B cell (primary cell): ENCODE measurements around the gene DPP4. TPM values are rescaled to one million over a fixed set of nuclear protein-coding genes. Genes with fewer than 3 reads are reported as not detected.

Source experiments
- ATAC-seq: fragments of 200-7000 bp; cut with Tn5 transposase; one replicate; pipeline ENCODE4 v1.10.0; 2021; ENCODE audit warnings: low read depth, mild to moderate bottlenecking, moderate number of reproducible peaks, moderate library complexity
- CTCF ChIA-PET: fragments of 350-600 bp; sonication (Branson Sonifier 250); formaldehyde crosslinking; loops from one replicate; lab custom pipeline; 2021; ENCODE audit warnings: antibody characterized with exemption, inconsistent platforms; lab: Charles Lee
- POLR2A ChIA-PET: fragments of 350-600 bp; sonication (Branson Sonifier 250); formaldehyde crosslinking; loops from one replicate; lab custom pipeline; 2021; ENCODE audit warnings: antibody characterized with exemption; lab: Charles Lee
- DNase-seq: peaks from one replicate; pipeline ENCODE4 v3.0.0; 2013
- H2AFZ ChIP-seq: 2 replicates; pipeline ENCODE4 v1.6.1; 2012; ENCODE audit warnings: mild to moderate bottlenecking, low read depth, low read length; ENCODE audit not compliant: insufficient read depth, poor library complexity, severe bottlenecking
- H3K27ac ChIP-seq, 2 donors: 1 replicate in 1 of 2; 2 replicates in 1 of 2; pipeline ENCODE4 v1.5.1; 2012 to 2013; ENCODE audit warnings: low read length in 2 of 2, mild to moderate bottlenecking in 2 of 2, moderate library complexity in 1 of 2
- H3K27me3 ChIP-seq, 4 experiments: fragments of 200-600 bp in 1 of 4; sonication (generic) in 1 of 4; replicated peaks in 1 of 4; 1 replicate in 2 of 4; 2 replicates in 2 of 4; pipeline versions ENCODE4 v1.6.1 to v1.7.0; 2013 to 2016; ENCODE audit warnings: low read length in 3 of 4, mild to moderate bottlenecking in 2 of 4, mixed read lengths in 1 of 4, moderate library complexity in 1 of 4; ENCODE audit not compliant: insufficient read depth in 4 of 4, control insufficient read depth in 3 of 4; ENCODE audit errors: control extremely low read depth in 1 of 4
- H3K36me3 ChIP-seq, 2 experiments: replicated peaks in 1 of 2; 1 replicate in 1 of 2; 2 replicates in 1 of 2; pipeline versions ENCODE4 v1.6.1 to v1.7.1; 2013; ENCODE audit warnings: low read length in 1 of 2; ENCODE audit not compliant: insufficient read depth in 2 of 2, control insufficient read depth in 1 of 2; ENCODE audit errors: control extremely low read depth in 1 of 2, extremely low read depth in 1 of 2
- H3K4me1 ChIP-seq, 2 donors: fragments of 200-600 bp in 1 of 2; sonication (generic) in 1 of 2; 1 replicate in 1 of 2; 2 replicates in 1 of 2; pipeline versions ENCODE4 v1.5.1 to v1.6.1; 2013 to 2017; ENCODE audit warnings: low read length in 2 of 2; ENCODE audit not compliant: control insufficient read depth in 2 of 2, insufficient read depth in 2 of 2
- H3K4me2 ChIP-seq: replicated peaks from 2 replicates; pipeline ENCODE3; 2012; ENCODE audit warnings: mild to moderate bottlenecking, low read depth, low read length; ENCODE audit not compliant: poor library complexity, severe bottlenecking
- H3K4me3 ChIP-seq, 5 experiments: fragments of 200-600 bp in 1 of 5; sonication (generic) in 1 of 5; 1 replicate in 3 of 5; 2 replicates in 2 of 5; pipeline versions ENCODE4 v1.5.1 to v1.7.0; 2011 to 2016; ENCODE audit warnings: low read length in 4 of 5, mild to moderate bottlenecking in 4 of 5, low read depth in 2 of 5, control low read depth in 1 of 5, moderate library complexity in 1 of 5; ENCODE audit not compliant: insufficient read depth in 1 of 5; ENCODE audit errors: control extremely low read depth in 1 of 5, extremely low read depth in 1 of 5
- H3K79me2 ChIP-seq: fragments of 200-600 bp; sonication (generic); one replicate; pipeline ENCODE4 v1.6.0; 2016; ENCODE audit warnings: low read length; ENCODE audit not compliant: control insufficient read depth, insufficient read depth
- H3K9ac ChIP-seq: fragments of 200-600 bp; sonication (generic); 2 replicates; pipeline ENCODE4 v1.6.1; 2017; ENCODE audit warnings: mild to moderate bottlenecking, low read length, moderate library complexity
- H3K9me3 ChIP-seq, 3 donors: one replicate each; pipeline versions ENCODE4 v1.6.1 to v1.7.1; 2013; ENCODE audit warnings: low read length in 2 of 3; ENCODE audit not compliant: control insufficient read depth in 2 of 3, insufficient read depth in 1 of 3; ENCODE audit errors: control extremely low read depth in 1 of 3
- H4K20me1 ChIP-seq: 2 replicates; pipeline ENCODE4 v1.6.0; 2012; ENCODE audit warnings: mild to moderate bottlenecking, low read length; ENCODE audit not compliant: insufficient read depth, control insufficient read depth, poor library complexity, severe bottlenecking
- H3K27ac Mint-ChIP-seq: one replicate; pipeline ENCODE4 v1.8.0; 2021; ENCODE audit warnings: mixed read lengths
- H3K27me3 Mint-ChIP-seq: one replicate; pipeline ENCODE4 v1.8.0; 2021; ENCODE audit warnings: mixed read lengths
- H3K4me1 Mint-ChIP-seq: one replicate; pipeline ENCODE4 v1.8.0; 2021; ENCODE audit warnings: mixed read lengths
- H3K4me3 Mint-ChIP-seq: one replicate; pipeline ENCODE4 v1.8.0; 2021; ENCODE audit warnings: mixed read lengths
- H3K9me3 Mint-ChIP-seq: one replicate; pipeline ENCODE4 v1.8.0; 2022; ENCODE audit warnings: mixed read lengths; ENCODE audit not compliant: insufficient read depth
- EZH2 ChIP-seq: IDR thresholded peaks from 2 replicates; pipeline ENCODE4 v1.6.1; 2012; ENCODE audit warnings: borderline replicate concordance, low read depth, mild to moderate bottlenecking, moderate library complexity, low read length; ENCODE audit not compliant: insufficient read depth, poor library complexity, severe bottlenecking
- WGBS: methylation state at CpG from one replicate; pipeline ENCODE4 v1.1.5; 2013; ENCODE audit warnings: missing lambda C conversion rate; ENCODE audit not compliant: insufficient coverage; 5-methylcytosine and 5-hydroxymethylcytosine counted together
- intact Hi-C: fragments of 100-400 bp; cut with micrococcal nuclease; formaldehyde crosslinking; loops from one replicate; pipeline ENCODE4 v1.10.0; 2022
- polyA plus RNA-seq: library from polyadenylated mRNA; depleted of rRNA; stranded (reverse); fragments of >200 nt; gene quantifications from 2 replicates; pipeline ENCODE4 v1.2.3, GENCODE V29; 2012
- total RNA-seq, 2 donors: library from RNA; stranded (reverse); fragments of 120-200 nt in 1 of 2; gene quantifications; 1 replicate in 1 of 2; 2 replicates in 1 of 2; pipeline versions ENCODE4 v1.2.3 to v1.2.4, GENCODE V29; 2013 to 2022
- TF ChIP-seq, protein P1 (sequence below): fragments of 200-600 bp; IDR thresholded peaks from one replicate; pipeline ENCODE4 v1.8.0; 2022; ENCODE audit warnings: antibody characterized with exemption, mild to moderate bottlenecking

The DPP4 gene
- total and polyA plus RNA-seq, 2 donors (not counting 1 experiment from before 2014, with no cell fraction given), result 0.18 to 1.2 TPM

- CTCF ChIA-PET, result no interaction called here
Measured at GRCh38 chr2:161990741-161991140, 83.3 kb downstream of the DPP4 start.

GRCh38 chr2:161990036-161990435, 84.0 kb downstream of the DPP4 start:
- H3K27ac ChIP-seq, result no peak overlapping the region
- Mint-ChIP-seq H3K4me1 (peaks cover 9% of the 10 kb centered on the region), H3K9me3 (no peaks in the 10 kb centered on the region), H3K27ac (no peak overlapping the region), H3K27me3 (peaks cover 8% of the 10 kb centered on the region), H3K4me3 (no peak overlapping the region)
- H3K4me3 ChIP-seq, result no peak overlapping the region
- no peak overlapping the region for H2AFZ ChIP-seq
- H3K4me2 ChIP-seq, result no peak overlapping the region
- ATAC-seq (no peak), DNase-seq (no peak)
- no peaks in the 10 kb centered on the region for H3K79me2 ChIP-seq
- no peaks in the 10 kb centered on the region for H3K36me3 ChIP-seq
- no peak for TF ChIP-seq EZH2
- TF ChIP-seq, protein P1, sequence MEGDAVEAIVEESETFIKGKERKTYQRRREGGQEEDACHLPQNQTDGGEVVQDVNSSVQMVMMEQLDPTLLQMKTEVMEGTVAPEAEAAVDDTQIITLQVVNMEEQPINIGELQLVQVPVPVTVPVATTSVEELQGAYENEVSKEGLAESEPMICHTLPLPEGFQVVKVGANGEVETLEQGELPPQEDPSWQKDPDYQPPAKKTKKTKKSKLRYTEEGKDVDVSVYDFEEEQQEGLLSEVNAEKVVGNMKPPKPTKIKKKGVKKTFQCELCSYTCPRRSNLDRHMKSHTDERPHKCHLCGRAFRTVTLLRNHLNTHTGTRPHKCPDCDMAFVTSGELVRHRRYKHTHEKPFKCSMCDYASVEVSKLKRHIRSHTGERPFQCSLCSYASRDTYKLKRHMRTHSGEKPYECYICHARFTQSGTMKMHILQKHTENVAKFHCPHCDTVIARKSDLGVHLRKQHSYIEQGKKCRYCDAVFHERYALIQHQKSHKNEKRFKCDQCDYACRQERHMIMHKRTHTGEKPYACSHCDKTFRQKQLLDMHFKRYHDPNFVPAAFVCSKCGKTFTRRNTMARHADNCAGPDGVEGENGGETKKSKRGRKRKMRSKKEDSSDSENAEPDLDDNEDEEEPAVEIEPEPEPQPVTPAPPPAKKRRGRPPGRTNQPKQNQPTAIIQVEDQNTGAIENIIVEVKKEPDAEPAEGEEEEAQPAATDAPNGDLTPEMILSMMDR, result no peak
- H3K9me3 ChIP-seq, result no peaks in the 10 kb centered on the region
- intact Hi-C loops, result no loop called here
- peaks cover 6% of the 10 kb centered on the region in 2 donors for H3K4me1 ChIP-seq
- no peaks in the 10 kb centered on the region for H4K20me1 ChIP-seq
- POLR2A ChIA-PET, result no interaction called here
- H3K9ac ChIP-seq, result no peak overlapping the region
- WGBS, result no CpG with 5 or more reads among the region's 2 CpGs
- CTCF ChIA-PET, result no interaction called here
- H3K27me3 ChIP-seq, result no peaks in the 10 kb centered on the region

More at GRCh38 chr2:161990741-161991140, 83.3 kb downstream of the DPP4 start:
- ATAC-seq (no peak), DNase-seq (no peak)
- Histone ChIP-seq H3K36me3 (no peaks in the 10 kb centered on the region), H3K4me2 (no peak overlapping the region), H3K27me3 (no peaks in the 10 kb centered on the region), H3K79me2 (no peaks in the 10 kb centered on the region), H3K9me3 (no peaks in the 10 kb centered on the region), H4K20me1 (no peaks in the 10 kb centered on the region), H2AFZ (no peak overlapping the region), H3K9ac (no peak overlapping the region), H3K4me3 (no peak overlapping the region), H3K4me1 (peaks cover 6% of the 10 kb centered on the region in 2 donors), H3K27ac (no peak overlapping the region)
- intact Hi-C loops, result no loop called here
- Mint-ChIP-seq H3K27me3 (peaks cover 15% of the 10 kb centered on the region), H3K27ac (no peak overlapping the region), H3K9me3 (no peaks in the 10 kb centered on the region), H3K4me3 (no peak overlapping the region), H3K4me1 (peaks cover 9% of the 10 kb centered on the region)
- POLR2A ChIA-PET, result no interaction called here
- no peak for TF ChIP-seq EZH2
- TF ChIP-seq, protein P1, result no peak
- WGBS, result no CpG with 5 or more reads among the region's 1 CpG
